ENCODE measurements around the gene METTL27.

GRCh38 chr7:73890555-73891147, 48.3 kb upstream of the METTL27 start:
- TF ChIP-seq CTCF (IDR thresholded peaks at IDR 0.05; ENCODE audit: poor library complexity, severe bottlenecking) (no peak), REST (IDR thresholded peaks at IDR 0.05; ENCODE audit: borderline replicate concordance) (no peak), SMC3 (conservative IDR thresholded peaks at IDR 0.05; ENCODE audit: poor library complexity) (no peak), TAF1 (IDR thresholded peaks at IDR 0.05; ENCODE audit: low read depth) (no peak)

Measured in neural cell (in vitro differentiated cells).